Body of pancreas (tissue), 4 donors: Measurements from ENCODE around the gene TPR.

ENCODE experiments used
- CTCF ChIP-seq, 7 experiments: fragments of 450-650 bp in 4 of 7; fragments of 200-600 bp in 3 of 7; sonication (generic) in 3 of 7; IDR thresholded peaks; one replicate each; pipeline ENCODE4 v1.5.1; 2016 to 2019; ENCODE audit warnings: antibody characterized with exemption in 7 of 7
- POLR2A ChIP-seq, 3 donors: fragments of 450-650 bp; IDR thresholded peaks; one replicate each; pipeline ENCODE4 v1.6.1; 2016; ENCODE audit warnings: antibody characterized with exemption in 3 of 3, mild to moderate bottlenecking in 2 of 3

GRCh38 chr1:186374303-186375151 lies 526 bp downstream of the TPR start:
- TF ChIP-seq CTCF (IDR thresholded peaks at IDR 0.05) (no peak), POLR2A (IDR thresholded peaks at IDR 0.05) (peak in 1 of 3 donors; percentile 60)
